RWPE1 (cell line): ENCODE results near the gene TMEM119.

Experiments
- CTCF ChIA-PET: fragments of 350-600 bp; sonication (Branson Sonifier 250); formaldehyde crosslinking; extraction: SDS; loops from one replicate; lab custom pipeline; 2021; lab: Yijun Ruan, JAX
- POLR2A ChIA-PET: fragments of 400-600 bp; formaldehyde crosslinking; extraction: SDS; loops from one replicate; lab custom pipeline; 2020; ENCODE audit warnings: antibody characterized with exemption; ENCODE audit not compliant: low non-redundant PET; lab: Yijun Ruan, JAX
- DNase-seq: peaks from one replicate; pipeline ENCODE4 v3.0.0; 2012; ENCODE audit warnings: low spot score
- H3K27ac ChIP-seq: fragments of 450-650 bp; 2 replicates; pipeline ENCODE4 v1.5.1; 2017
- TF ChIP-seq, protein P1 (sequence below): fragments of 450-650 bp; conservative IDR thresholded peaks from 2 replicates; pipeline ENCODE4 v1.5.1; 2017; ENCODE audit warnings: low read depth, mild to moderate bottlenecking

Gene TMEM119, protein sequence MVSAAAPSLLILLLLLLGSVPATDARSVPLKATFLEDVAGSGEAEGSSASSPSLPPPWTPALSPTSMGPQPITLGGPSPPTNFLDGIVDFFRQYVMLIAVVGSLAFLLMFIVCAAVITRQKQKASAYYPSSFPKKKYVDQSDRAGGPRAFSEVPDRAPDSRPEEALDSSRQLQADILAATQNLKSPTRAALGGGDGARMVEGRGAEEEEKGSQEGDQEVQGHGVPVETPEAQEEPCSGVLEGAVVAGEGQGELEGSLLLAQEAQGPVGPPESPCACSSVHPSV

DNA sequence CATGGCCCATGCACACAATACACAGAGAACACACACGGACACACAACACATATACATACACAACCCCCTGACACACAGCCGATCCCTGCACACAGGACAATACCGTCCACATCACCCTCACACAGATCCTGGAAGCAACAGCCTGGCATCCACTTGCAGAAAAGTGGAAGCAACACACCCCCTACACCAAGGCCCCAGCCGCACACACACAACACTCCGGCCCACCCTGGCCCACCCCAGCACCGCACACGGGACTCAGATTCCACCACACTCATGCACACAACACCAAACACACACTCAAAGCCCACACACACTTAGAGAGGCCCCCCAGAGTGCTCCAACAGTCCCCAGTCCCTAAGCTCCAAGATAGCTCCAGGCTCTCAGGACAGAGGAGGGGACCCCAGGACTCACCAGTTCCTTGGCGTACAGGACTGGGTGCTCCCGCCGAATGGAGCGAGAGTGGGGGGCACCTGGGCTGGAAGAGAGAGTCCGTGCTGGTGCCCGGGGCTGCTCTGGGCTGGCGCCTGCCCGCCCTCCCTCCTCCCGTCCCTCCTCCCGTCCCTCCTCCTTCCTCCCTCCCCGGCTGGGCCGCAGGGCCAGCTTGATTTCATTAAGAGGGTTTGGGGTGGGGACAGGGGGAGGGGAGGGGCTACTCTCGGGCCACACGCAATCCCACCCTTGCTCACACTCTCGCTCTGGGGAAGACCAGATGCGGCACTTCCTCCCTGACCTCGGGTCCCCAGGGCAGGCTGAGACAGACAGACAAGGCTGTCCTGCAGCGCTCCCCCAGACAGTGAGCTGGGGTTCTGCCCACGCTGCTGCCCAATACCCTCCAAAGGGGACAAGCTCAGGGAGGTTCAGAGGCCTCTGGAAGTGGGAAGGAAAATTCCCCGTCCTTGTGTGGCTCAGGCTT is at the start of gene TMEM119:
TMEM119 (minus strand) TSS at position 526 of the 913 bp plus-strand sequence. CDS start 5,701 bp downstream, outside the sequence.
- DNase-seq = no peak
- ChIA-PET CTCF (interaction anchor here (0.6 kb wide), 1 partner anchor 201 kb away, joined by 5 read pairs; no protein-coding TSS in a partner anchor), POLR2A (no interaction called here)
- TF ChIP-seq, protein P1, sequence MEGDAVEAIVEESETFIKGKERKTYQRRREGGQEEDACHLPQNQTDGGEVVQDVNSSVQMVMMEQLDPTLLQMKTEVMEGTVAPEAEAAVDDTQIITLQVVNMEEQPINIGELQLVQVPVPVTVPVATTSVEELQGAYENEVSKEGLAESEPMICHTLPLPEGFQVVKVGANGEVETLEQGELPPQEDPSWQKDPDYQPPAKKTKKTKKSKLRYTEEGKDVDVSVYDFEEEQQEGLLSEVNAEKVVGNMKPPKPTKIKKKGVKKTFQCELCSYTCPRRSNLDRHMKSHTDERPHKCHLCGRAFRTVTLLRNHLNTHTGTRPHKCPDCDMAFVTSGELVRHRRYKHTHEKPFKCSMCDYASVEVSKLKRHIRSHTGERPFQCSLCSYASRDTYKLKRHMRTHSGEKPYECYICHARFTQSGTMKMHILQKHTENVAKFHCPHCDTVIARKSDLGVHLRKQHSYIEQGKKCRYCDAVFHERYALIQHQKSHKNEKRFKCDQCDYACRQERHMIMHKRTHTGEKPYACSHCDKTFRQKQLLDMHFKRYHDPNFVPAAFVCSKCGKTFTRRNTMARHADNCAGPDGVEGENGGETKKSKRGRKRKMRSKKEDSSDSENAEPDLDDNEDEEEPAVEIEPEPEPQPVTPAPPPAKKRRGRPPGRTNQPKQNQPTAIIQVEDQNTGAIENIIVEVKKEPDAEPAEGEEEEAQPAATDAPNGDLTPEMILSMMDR = no peak
- H3K27ac ChIP-seq = no peak within 1 kb of the TSS

DNA sequence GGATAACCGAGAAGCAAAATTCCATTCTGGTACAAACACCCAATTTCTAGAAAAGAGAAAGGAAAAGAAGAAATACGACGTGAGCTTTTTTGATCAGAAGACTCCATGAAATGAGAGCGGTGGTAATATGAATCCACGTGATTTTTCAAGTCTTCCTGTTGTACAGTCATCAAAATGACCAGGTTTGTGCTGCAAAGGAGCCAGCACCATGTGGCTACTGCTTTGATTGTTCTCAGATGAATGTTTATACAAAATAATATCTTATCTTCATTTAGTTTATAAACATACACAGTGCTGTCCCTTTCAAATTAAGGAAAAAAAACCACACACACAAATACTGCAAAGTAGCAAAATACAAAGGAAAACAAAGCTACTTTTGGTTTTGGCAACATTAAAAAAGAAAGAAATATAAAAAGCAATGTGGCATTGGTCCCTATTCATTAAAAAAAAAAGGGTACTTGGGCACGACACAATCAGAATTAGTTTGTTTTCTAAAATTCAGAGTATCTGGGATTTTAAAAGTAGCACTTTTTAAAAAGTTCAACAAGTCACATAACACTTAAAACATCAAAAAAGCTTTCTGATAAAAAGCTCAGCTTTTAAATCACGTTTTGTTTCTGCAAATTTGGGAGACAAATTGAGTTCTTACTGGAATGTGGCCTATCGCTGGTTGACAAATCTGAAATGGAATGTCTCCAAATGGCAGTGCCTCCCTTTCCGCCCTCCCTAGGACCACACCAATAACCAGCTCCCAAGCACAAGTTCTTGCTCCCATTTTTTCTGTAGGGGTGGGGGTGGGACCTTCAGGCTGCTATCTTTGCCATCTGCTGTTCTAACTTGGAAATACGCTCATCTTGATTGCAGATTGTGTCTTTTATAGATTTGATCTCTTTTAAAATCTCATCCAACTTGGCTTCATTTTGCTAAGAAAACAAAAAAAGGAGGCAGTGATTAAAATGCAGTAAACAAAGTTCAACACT is 49.0 kb upstream of the TMEM119 start:
- no peak overlapping the region for H3K27ac ChIP-seq
- TF ChIP-seq, protein P1 = no peak
- ChIA-PET CTCF (interaction anchor here (0.9 to 1.0 kb wide), 2 partner anchors 29 to 159 kb away, joined by 3 read pairs; no protein-coding TSS in a partner anchor), POLR2A (no interaction called here)
- DNase-seq = no peak

DNA sequence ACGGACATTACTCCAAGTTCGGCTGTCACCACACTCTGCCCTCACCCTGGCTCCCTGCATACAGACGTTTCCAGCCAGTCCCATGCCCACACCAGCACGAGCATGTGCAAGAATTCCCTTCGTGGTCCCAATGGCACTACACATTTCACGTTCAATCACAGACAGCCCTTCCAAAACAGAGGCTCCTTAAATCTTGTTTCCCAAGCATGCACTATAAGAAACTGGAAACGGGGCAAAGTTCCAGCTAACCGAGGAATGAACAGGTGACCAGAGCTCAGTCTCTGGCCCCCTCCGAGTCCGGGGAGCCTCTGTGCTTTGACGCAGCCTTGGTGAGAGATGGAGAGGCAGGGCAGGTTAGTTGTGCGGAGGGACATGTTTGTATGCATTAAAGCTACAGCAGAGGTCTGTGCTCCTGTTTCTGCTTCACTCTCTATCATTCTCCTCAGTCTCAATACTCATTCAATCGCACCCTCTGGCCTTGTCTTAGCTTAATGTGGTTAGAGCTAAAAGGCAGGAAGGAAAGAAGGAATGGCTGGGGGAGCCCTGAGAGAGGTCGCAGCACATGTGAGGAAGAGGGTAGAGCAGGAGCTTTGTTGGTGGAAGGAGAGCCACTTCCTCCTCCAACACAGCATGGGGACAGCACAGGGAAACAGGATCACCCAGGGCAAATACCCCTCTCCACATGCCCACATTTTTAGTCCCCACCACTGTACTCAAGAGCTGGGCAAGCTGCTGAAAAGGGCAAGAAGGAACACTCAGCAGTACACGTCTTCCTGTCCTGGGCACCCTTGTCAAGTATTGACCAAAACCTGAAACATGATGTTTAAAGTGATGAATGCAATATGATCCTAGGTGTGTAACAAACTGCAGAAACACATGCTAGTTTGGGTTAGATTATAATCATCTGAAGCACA is 48.1 kb upstream of the TMEM119 start:
- TF ChIP-seq, protein P1 = no peak
- peak overlapping the region; percentile 23; the same call in 1 of the 2 replicates for H3K27ac ChIP-seq
- DNase-seq = no peak
- POLR2A ChIA-PET = no interaction called here
- CTCF ChIA-PET = interaction anchor here (0.9 kb wide), 1 partner anchor 160 kb away, joined by 3 read pairs; no protein-coding TSS in a partner anchor

DNA sequence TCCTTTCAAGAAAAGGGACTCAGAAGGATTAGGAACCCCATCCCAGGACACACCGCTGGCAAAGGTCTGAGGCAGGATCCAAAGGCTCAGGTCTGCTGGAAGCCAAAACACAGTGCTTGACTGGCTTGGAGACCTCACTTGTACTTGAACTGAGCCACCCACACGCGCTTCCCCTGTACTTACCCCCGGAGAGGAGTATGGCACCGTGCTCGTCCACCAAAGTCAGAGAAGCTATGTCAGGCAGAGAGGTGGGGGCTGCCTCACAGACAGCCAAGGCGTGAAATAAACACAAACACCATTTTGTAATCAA is 46.9 kb upstream of the TMEM119 start:
- TF ChIP-seq, protein P1 = no peak
- no peak for DNase-seq
- H3K27ac ChIP-seq = no peak overlapping the region; the same call in 1 of the 2 replicates
- CTCF ChIA-PET = no interaction called here
- POLR2A ChIA-PET = interaction anchor here (0.6 kb wide), 1 partner anchor 87 kb away, joined by 4 read pairs; the partner anchor contains the start of gene CORO1C

DNA sequence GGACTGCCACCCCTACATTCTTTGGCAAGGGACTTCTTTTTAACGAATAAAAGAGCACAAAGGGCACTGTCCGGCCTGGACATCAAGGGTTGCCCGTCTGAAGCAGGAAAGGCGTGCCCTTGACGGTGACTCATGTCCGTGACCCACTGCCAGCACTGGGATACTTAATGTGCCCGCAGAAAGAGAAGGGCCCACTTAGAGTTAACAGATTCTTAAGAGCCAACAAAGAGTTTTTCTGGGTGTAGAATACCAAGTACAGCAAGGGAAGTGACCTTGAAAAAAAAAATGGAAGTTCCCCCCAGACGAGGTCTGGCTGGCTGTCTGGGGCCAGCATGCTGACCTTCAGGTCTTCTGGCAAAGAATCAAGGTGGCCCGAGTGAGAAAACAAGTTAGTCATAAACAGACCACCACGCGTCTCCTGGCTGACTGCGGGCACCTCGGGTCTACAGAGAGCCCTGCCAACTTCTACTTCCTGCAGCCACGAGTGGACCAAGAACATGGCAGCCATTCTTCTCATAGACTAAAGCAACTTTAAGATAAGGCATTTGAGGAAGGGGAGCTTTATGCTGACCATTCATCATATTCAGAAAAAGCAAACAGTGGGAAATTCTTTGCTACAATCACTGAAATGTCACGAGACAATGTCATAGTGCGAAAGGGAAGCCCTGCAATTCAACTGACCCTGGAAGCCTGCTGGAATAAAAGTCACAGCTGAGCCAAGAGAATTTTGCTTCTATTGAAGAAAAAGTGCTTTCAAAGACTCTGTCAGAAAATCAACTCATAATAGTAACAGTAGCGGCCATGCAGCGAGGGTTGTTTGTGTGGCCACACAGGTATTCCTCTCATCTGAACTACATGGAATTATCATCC is 46.3 kb upstream of the TMEM119 start:
- no peak for DNase-seq
- POLR2A ChIA-PET = no interaction called here
- CTCF ChIA-PET = no interaction called here
- H3K27ac ChIP-seq = peak overlapping the region; percentile 55
- TF ChIP-seq, protein P1 = no peak
